Trophoblast cell (in vitro differentiated cells and primary cell): ENCODE data around the gene HDAC11.

ENCODE experiments used
- DNase-seq, 2 donors: peaks; one replicate each; pipeline ENCODE4 v3.0.0-alpha.2; 2016
- H2AFZ ChIP-seq: 2 replicates; pipeline ENCODE4 v1.6.1; 2013; ENCODE audit warnings: low read length, moderate library complexity, mild to moderate bottlenecking; ENCODE audit not compliant: insufficient read depth, poor library complexity
- H2AK5ac ChIP-seq: 2 replicates; pipeline ENCODE4 v1.6.1; 2013; ENCODE audit warnings: mild to moderate bottlenecking, low read length
- H2BK120ac ChIP-seq: 2 replicates; pipeline ENCODE4 v1.6.1; 2013; ENCODE audit warnings: low read length, mild to moderate bottlenecking, moderate library complexity; ENCODE audit not compliant: insufficient read depth, poor library complexity
- H2BK12ac ChIP-seq: 2 replicates; pipeline ENCODE4 v1.6.1; 2013; ENCODE audit warnings: mild to moderate bottlenecking, low read length, moderate library complexity
- H2BK5ac ChIP-seq: 2 replicates; pipeline ENCODE4 v1.6.1; 2013; ENCODE audit warnings: low read length, low read depth, moderate library complexity, mild to moderate bottlenecking; ENCODE audit not compliant: poor library complexity
- H3K14ac ChIP-seq: 2 replicates; pipeline ENCODE4 v1.6.1; 2013; ENCODE audit warnings: mild to moderate bottlenecking, low read length
- H3K18ac ChIP-seq: 2 replicates; pipeline ENCODE4 v1.6.1; 2013; ENCODE audit warnings: mild to moderate bottlenecking, low read length
- H3K23ac ChIP-seq: 2 replicates; pipeline ENCODE4 v1.6.1; 2013; ENCODE audit warnings: low read length
- H3K27ac ChIP-seq: 2 replicates; pipeline ENCODE4 v1.5.1; 2013; ENCODE audit warnings: low read depth, mild to moderate bottlenecking, inconsistent platforms, low read length, moderate library complexity
- H3K27me3 ChIP-seq: 2 replicates; pipeline ENCODE4 v1.6.1; 2013; ENCODE audit warnings: inconsistent platforms, mild to moderate bottlenecking, low read length, moderate library complexity; ENCODE audit not compliant: insufficient read depth
- H3K36me3 ChIP-seq, 2 experiments: 1 replicate in 1 of 2; 2 replicates in 1 of 2; pipeline ENCODE4 v1.6.1; 2013; ENCODE audit warnings: low read length in 2 of 2, mild to moderate bottlenecking in 2 of 2, moderate library complexity in 1 of 2; ENCODE audit not compliant: insufficient read depth in 2 of 2, control insufficient read depth in 1 of 2
- H3K4ac ChIP-seq: 2 replicates; pipeline ENCODE4 v1.6.1; 2013; ENCODE audit warnings: low read depth, mild to moderate bottlenecking, low read length, moderate library complexity
- H3K4me1 ChIP-seq, 2 experiments: 1 replicate in 1 of 2; 2 replicates in 1 of 2; pipeline ENCODE4 v1.6.1; 2013; ENCODE audit warnings: low read length in 2 of 2, mild to moderate bottlenecking in 2 of 2, moderate library complexity in 1 of 2; ENCODE audit not compliant: insufficient read depth in 2 of 2, control insufficient read depth in 1 of 2
- H3K4me2 ChIP-seq: 2 replicates; pipeline ENCODE4 v1.6.1; 2013; ENCODE audit warnings: inconsistent platforms, mild to moderate bottlenecking, low read length, moderate library complexity
- H3K4me3 ChIP-seq: 2 replicates; pipeline ENCODE4 v1.5.1; 2013; ENCODE audit warnings: mild to moderate bottlenecking, low read depth, low read length, inconsistent platforms
- H3K79me1 ChIP-seq: one replicate; pipeline ENCODE4 v1.6.1; 2013; ENCODE audit warnings: low read length
- H3K79me2 ChIP-seq: 2 replicates; pipeline ENCODE4 v1.6.1; 2013; ENCODE audit warnings: low read length, mild to moderate bottlenecking; ENCODE audit not compliant: control insufficient read depth, insufficient read depth, poor library complexity
- H3K9ac ChIP-seq: 2 replicates; pipeline ENCODE4 v1.6.1; 2013; ENCODE audit warnings: mild to moderate bottlenecking, low read length
- H3K9me3 ChIP-seq: 2 replicates; pipeline ENCODE4 v1.6.1; 2013; ENCODE audit warnings: low read depth, mild to moderate bottlenecking, control low read depth, inconsistent platforms, low read length; ENCODE audit not compliant: insufficient read depth
- H4K12ac ChIP-seq: 2 replicates; pipeline ENCODE4 v1.6.1; 2013; ENCODE audit warnings: low read depth, mild to moderate bottlenecking, low read length, moderate library complexity
- H4K8ac ChIP-seq: 2 replicates; pipeline ENCODE4 v1.6.1; 2013; ENCODE audit warnings: low read depth, mild to moderate bottlenecking, low read length, moderate library complexity
- H4K91ac ChIP-seq: one replicate; pipeline ENCODE4 v1.6.1; 2013; ENCODE audit warnings: low read depth, mild to moderate bottlenecking, low read length, moderate library complexity
- WGBS: extraction: QIAGEN DNeasy Blood & Tissue Kit; methylation state at CpG from one replicate; pipeline ENCODE4 v1.1.7; 2013; ENCODE audit warnings: missing lambda C conversion rate; ENCODE audit not compliant: insufficient read length, insufficient coverage; ENCODE audit errors: extremely low coverage; 5-methylcytosine and 5-hydroxymethylcytosine counted together

Gene HDAC11

DNA sequence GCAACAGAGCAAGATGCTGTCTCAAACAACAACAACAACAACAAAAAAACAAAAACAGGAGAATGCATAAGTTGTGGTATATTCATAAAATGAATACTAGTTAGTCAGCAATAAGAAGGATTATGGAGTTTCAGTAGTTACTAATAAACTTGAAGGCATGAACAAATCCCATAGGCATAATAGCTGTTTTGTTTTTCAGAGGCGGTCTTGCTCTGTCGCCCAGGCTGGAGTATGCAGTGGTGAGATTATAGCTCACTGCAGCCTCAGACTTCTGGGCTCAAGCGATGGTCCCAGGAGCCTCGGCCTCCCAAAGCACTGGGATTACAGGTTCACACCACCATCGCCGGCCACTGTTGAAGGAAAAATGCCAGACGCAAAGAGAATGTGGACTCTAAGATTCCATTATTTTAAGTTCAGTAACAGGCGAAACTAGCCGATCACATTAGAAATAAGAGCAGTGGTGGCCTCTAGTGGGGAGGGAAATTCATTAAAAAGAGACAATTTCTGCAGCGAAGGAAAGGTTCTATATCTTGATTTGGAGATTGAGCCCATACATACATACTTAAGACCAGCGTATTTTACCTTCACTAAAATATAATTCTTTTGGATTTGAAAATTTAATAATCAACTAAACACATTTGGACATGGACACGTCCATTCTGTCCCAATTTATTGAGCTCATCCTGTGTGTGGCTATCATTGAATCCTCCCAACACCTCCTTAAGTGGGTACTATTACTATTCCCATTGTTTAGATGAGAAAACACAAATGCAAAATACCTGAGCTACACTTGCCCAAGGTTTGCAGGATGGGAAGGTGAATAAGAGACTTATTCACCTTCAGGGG is 27.4 kb upstream of the HDAC11 start:
- H3K18ac ChIP-seq, result no peak overlapping the region
- no peak overlapping the region for H2BK12ac ChIP-seq
- no peak overlapping the region for H2AK5ac ChIP-seq
- H3K4ac ChIP-seq, result no peak overlapping the region
- no CpG with 5 or more reads among the region's 12 CpGs for WGBS
- no peak overlapping the region for H3K9ac ChIP-seq
- H3K36me3 ChIP-seq, result no peaks in the 10 kb centered on the region
- peaks cover 2% of the 10 kb centered on the region for H3K79me1 ChIP-seq
- no peak overlapping the region for H4K12ac ChIP-seq
- no peaks in the 10 kb centered on the region for H3K9me3 ChIP-seq
- H4K8ac ChIP-seq, result no peak overlapping the region
- peaks cover 3 to 8% of the 10 kb centered on the region in 2 experiments for H3K4me1 ChIP-seq
- H2BK120ac ChIP-seq, result no peak overlapping the region
- no peak overlapping the region for H3K23ac ChIP-seq
- DNase-seq, result peak; percentile 72 to 90
- no peak overlapping the region for H2BK5ac ChIP-seq
- no peak overlapping the region for H4K91ac ChIP-seq
- H3K79me2 ChIP-seq, result no peaks in the 10 kb centered on the region
- no peak overlapping the region for H3K4me3 ChIP-seq
- no peak overlapping the region for H3K27ac ChIP-seq
- no peak overlapping the region for H3K4me2 ChIP-seq
- H2AFZ ChIP-seq, result no peak overlapping the region
- no peaks in the 10 kb centered on the region for H3K27me3 ChIP-seq
- H3K14ac ChIP-seq, result no peak overlapping the region

GRCh38 chr3:13455644-13456043 is 24.5 kb upstream of the HDAC11 start:
- DNase-seq, result no peak
- Histone ChIP-seq H3K27ac (no peak overlapping the region), H2AK5ac (no peak overlapping the region), H3K23ac (no peak overlapping the region), H4K12ac (no peak overlapping the region), H4K8ac (no peak overlapping the region), H3K79me2 (no peaks in the 10 kb centered on the region), H3K4me1 (peaks cover 3 to 8% of the 10 kb centered on the region in 2 experiments), H4K91ac (no peak overlapping the region), H3K4me3 (no peak overlapping the region), H3K36me3 (no peaks in the 10 kb centered on the region), H3K9me3 (no peaks in the 10 kb centered on the region), H2BK5ac (no peak overlapping the region), H2BK120ac (no peak overlapping the region), H3K14ac (no peak overlapping the region), H3K79me1 (peaks cover 2% of the 10 kb centered on the region), H3K18ac (no peak overlapping the region), H3K4me2 (no peak overlapping the region), H3K27me3 (peaks cover 2% of the 10 kb centered on the region), H3K4ac (no peak overlapping the region), H2BK12ac (no peak overlapping the region), H3K9ac (no peak overlapping the region), H2AFZ (no peak overlapping the region)
- WGBS, result no CpG with 5 or more reads among the region's 6 CpGs

DNA sequence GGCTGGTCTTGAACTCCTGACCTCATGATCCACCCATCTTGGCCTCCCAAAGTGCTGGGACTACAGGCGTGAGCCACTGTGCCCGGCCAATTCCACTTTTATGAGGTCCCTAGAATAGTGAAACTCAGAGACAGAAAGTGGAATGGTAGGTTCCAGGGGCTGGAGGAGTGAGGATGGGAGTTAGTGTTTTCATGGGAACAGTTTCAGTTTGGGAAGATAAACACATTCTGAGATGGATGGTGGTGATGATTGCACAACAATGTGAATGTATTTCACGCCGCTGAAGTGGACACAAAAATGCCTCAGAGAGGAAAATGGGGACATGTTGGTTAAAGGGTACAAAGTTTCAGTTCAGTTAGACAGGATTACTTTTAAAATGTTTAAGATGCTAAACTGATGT is 22.5 kb upstream of the HDAC11 start:
- peak; percentile 19 to 67 for DNase-seq
- Histone ChIP-seq H4K91ac (no peak overlapping the region), H3K4ac (no peak overlapping the region), H2AK5ac (no peak overlapping the region), H3K18ac (no peak overlapping the region), H3K23ac (no peak overlapping the region), H3K79me1 (no peaks in the 10 kb centered on the region), H3K79me2 (no peaks in the 10 kb centered on the region), H3K14ac (no peak overlapping the region), H3K27ac (no peak overlapping the region), H2BK5ac (no peak overlapping the region), H4K8ac (no peak overlapping the region), H2BK12ac (no peak overlapping the region), H3K36me3 (no peaks in the 10 kb centered on the region), H2AFZ (no peak overlapping the region), H3K9me3 (no peaks in the 10 kb centered on the region), H2BK120ac (no peak overlapping the region), H4K12ac (no peak overlapping the region), H3K9ac (no peak overlapping the region), H3K4me3 (no peak overlapping the region), H3K27me3 (peaks cover 2% of the 10 kb centered on the region), H3K4me2 (no peak overlapping the region), H3K4me1 (peaks cover 3 to 8% of the 10 kb centered on the region in 2 experiments)
- whole genome bisulfite sequencing, result no CpG with 5 or more reads among the region's 4 CpGs

GRCh38 chr3:13459605-13460340 is 20.3 kb upstream of the HDAC11 start:
- H3K4me1 ChIP-seq, result peaks cover 3 to 5% of the 10 kb centered on the region in 2 experiments
- no peak overlapping the region for H2BK12ac ChIP-seq
- no peak overlapping the region for H3K27ac ChIP-seq
- H2AFZ ChIP-seq, result no peak overlapping the region
- no peak overlapping the region for H3K14ac ChIP-seq
- H3K4ac ChIP-seq, result no peak overlapping the region
- H3K9me3 ChIP-seq, result no peaks in the 10 kb centered on the region
- no CpG with 5 or more reads among the region's 9 CpGs for WGBS
- no peaks in the 10 kb centered on the region for H3K36me3 ChIP-seq
- no peak overlapping the region for H4K91ac ChIP-seq
- no peaks in the 10 kb centered on the region for H3K79me2 ChIP-seq
- no peak overlapping the region for H3K4me2 ChIP-seq
- H3K27me3 ChIP-seq, result peaks cover 2% of the 10 kb centered on the region
- no peak overlapping the region for H4K8ac ChIP-seq
- no peak overlapping the region for H3K4me3 ChIP-seq
- H3K79me1 ChIP-seq, result no peaks in the 10 kb centered on the region
- no peak overlapping the region for H2AK5ac ChIP-seq
- H3K9ac ChIP-seq, result no peak overlapping the region
- H3K18ac ChIP-seq, result no peak overlapping the region
- H3K23ac ChIP-seq, result no peak overlapping the region
- DNase-seq, result no peak
- H2BK120ac ChIP-seq, result no peak overlapping the region
- no peak overlapping the region for H2BK5ac ChIP-seq
- H4K12ac ChIP-seq, result no peak overlapping the region
